ENCODE data around the gene MYL5.
"Not testable (repeated sequence)": the region's sequence is repeated elsewhere in the genome, so short reads cannot be mapped to it uniquely, and the experiment has no call there.

MYL5 gene

DNA sequence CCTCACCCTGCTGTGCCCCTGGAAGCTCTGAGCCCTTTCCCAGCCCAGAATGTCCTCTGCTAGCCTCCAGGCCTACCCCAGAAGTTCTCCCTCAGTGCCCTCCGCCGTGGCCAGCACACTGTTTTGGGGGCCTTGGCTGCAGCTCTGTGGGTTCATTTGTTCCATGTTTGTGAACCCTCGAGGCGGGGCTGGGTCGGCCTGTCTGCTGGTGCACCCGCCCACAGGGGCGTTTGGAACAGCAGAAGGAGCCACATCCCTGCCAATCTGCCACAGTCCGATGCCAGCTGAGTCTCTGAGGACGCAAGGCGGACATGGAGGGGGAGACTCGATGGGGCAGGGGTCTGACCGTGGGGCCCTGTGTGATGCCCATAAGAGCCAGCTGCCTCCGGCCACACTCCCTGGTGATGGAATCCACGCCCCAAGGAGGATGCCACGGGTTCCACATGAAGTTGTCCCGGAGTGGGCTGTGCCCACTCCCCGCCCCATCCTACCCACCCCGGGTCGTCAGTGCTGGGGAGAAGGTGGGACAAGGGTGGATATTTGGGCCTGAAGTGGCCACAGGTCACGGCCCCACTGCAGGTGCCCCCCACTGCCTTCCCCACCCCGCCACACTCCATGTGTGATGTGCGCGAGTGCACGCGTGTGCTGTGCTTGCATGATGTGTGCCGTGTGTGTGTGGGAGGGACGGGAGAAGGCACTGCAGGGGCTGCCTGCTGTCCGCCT, 7.4 kb upstream of the MYL5 start:
- DNase-seq (ENCODE audit: low read depth), result no peak
- H3K4me3 ChIP-seq (ENCODE audit: low read depth, low read length), result no peak overlapping the region

GRCh38 chr4:667545-667925, 6.8 kb upstream of the MYL5 start:
- DNase-seq (ENCODE audit: low read depth), result no peak
- no peak overlapping the region for H3K4me3 ChIP-seq (ENCODE audit: low read depth, low read length)

DNA sequence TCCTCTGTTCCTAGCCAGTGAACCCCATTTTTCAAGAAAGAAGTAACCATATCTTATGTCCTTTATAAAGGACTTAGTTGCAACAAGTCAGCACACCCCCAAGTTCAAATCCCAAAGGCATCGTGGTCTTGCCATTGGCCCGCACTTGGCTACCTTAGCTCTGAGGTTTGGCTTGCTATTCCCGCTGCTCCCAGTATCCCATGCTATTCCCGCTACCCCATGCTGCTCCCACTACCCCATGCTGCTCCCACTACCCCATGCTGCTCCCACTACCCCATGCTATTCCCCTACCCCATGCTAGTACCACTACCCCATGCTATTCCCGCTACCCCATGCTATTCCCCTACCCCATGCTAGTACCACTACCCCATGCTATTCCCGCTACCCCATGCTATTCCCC, 6.1 kb upstream of the MYL5 start:
- H3K4me3 ChIP-seq (ENCODE audit: low read depth, low read length); DNase-seq (ENCODE audit: low read depth): not testable (repeated sequence)

GRCh38 chr4:669806-670559, 4.4 kb upstream of the MYL5 start:
- not testable (repeated sequence) for DNase-seq (ENCODE audit: low read depth); H3K4me3 ChIP-seq (ENCODE audit: low read depth, low read length)

- H3K4me3 ChIP-seq (ENCODE audit: low read depth, low read length), result no peak overlapping the region
- DNase-seq (ENCODE audit: low read depth), result no peak
Measured at GRCh38 chr4:671769-672168, 2.6 kb upstream of the MYL5 start.

DNA sequence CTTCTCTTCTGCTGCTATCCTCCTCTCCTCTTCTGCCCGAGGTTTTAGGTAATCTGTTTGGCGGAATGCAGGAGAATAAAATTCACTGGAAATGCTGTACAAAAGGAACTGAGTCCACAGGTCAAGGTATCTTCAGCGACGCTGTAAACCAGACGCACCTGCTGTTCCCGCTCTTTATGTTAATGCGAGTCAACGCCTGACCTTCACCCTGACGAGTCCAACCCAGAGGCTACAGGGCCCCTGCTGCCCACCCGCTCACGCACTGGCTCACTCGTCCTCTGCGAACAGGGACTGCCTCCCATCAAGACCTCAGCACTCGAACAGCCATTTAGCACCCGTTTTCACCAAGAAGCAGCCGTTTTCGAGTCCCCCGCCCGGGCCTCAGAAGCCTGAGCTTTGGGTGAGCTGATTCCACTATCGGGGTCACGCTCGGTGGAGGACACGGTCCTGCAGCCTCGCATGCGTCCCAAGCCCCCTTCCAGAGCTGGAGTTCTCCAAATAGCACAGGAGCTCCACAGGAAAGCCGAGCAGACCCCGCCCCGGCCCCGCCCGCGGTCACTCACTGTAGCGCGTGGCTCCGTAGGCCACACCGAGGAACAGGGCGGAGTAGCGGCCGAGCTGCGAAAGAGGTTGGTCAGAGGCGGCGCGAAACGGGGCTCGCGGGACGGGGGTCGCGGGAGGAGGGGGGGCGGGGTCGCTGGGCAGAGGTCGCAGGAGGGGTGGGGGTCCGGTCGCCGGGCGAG, 822 bp upstream of the MYL5 start:
- peak overlapping the region; percentile 92 for H3K4me3 ChIP-seq (ENCODE audit: low read depth, low read length)
- DNase-seq (ENCODE audit: low read depth), result no peak

- peak overlapping the region; percentile 92 for H3K4me3 ChIP-seq (ENCODE audit: low read depth, low read length)
- no peak for DNase-seq (ENCODE audit: low read depth)
Measured at GRCh38 chr4:675036-675882, 917 bp downstream of the MYL5 start.

GRCh38 chr4:675980-676870, 1.9 kb downstream of the MYL5 start:
- no peak for DNase-seq (ENCODE audit: low read depth)
- no peak overlapping the region for H3K4me3 ChIP-seq (ENCODE audit: low read depth, low read length)

DNA sequence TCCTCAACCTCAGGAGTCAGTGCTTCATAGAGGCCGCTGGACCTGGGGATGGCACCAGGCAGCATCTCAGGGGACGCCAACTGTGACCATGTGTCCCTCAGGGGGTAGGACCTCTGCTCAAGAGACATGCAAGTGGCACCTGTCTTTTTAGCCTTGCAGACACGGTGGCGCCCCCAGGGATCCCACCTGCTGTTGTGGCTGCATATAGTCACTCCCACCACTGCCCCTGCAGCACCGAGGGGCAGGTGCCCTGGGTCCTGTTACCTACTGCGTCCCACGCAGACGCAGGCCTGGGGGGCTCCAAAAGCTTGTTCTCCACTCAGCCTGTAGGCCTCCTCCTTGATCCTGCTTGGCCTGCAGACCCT, 2.5 kb downstream of the MYL5 start:
- no peak overlapping the region for H3K4me3 ChIP-seq (ENCODE audit: low read depth, low read length)
- no peak for DNase-seq (ENCODE audit: low read depth)

DNA sequence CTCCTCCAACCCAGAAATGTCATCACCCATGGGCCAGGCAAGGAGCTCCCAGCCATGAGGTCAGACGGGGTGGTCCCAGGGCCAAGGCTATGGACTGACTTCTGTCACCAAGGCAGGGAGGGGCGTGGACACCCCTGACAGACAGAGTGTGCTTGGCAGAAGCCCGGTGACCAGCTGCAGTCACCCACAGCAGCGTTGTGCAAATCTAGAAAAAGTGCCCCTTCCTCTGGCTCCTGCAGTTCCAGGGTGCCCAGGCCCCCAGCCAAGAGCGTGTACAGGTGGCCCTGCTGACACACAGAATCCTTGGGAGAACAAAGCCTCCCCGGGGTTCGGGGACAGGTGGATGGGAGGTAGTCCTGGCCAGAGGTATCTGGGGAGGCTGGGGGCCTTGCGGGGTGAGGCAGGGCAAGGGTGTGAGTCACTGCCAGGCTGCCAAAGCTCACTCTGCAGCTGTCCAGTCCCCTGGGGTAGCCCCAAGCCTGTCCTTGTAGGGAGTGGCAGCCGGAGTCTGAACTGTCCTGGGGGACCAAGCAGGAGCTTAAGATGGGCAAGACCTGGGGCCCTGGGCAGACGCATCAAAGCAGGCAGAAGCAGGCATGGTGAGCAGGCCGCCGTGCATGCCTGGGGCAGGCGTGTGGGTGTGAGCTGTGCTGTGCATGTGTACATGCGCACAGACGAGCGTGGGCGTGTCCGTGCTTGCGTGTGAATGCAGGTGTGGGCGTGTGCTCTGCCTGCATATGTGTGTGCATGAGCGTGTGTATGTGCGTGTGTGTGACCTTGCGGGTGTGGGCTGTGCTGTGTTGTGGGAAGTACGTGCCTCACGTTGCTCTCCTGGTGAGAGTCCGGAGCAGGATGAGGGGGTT, 3.3 kb downstream of the MYL5 start:
- no peak overlapping the region for H3K4me3 ChIP-seq (ENCODE audit: low read depth, low read length)
- no peak for DNase-seq (ENCODE audit: low read depth)

DNA sequence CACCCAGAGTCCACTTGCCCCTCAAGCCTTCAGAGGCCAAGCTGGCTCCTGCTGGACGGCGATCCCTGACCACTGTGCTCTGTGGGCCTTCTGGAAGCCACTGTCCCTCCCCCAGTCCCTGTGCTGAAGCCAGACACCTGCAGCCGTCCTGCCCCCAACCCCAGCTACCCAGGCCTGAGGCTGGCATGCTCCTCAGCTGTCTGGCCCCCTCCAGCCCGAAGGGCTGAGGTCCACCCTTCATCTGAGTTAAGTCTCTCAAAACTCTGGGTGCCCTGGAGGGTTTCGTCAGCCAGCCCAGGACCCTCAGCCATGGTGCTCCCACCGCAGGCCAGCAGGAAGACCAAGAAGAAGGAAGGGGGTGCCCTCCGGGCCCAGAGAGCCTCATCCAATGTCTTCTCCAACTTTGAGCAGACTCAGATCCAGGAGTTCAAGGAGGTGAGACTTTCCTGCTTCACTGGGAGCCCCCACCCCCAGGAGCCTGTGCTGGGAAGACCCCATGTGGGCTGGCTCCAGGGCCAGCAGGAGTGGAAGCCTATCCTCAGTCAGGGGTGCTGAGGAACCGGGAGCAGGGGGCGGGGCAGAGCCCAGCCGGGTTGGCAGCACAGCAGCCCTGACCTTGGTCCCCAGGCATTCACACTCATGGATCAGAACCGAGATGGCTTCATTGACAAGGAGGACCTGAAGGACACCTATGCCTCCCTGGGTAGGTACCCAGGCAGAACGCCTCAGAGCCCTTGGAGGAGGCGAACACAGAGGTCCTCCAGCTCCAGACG, 4.2 kb downstream of the MYL5 start:
- no peak overlapping the region for H3K4me3 ChIP-seq (ENCODE audit: low read depth, low read length)
- no peak for DNase-seq (ENCODE audit: low read depth)

GRCh38 chr4:679104-679481, 4.8 kb downstream of the MYL5 start:
- no peak for DNase-seq (ENCODE audit: low read depth)
- no peak overlapping the region for H3K4me3 ChIP-seq (ENCODE audit: low read depth, low read length)

DNA sequence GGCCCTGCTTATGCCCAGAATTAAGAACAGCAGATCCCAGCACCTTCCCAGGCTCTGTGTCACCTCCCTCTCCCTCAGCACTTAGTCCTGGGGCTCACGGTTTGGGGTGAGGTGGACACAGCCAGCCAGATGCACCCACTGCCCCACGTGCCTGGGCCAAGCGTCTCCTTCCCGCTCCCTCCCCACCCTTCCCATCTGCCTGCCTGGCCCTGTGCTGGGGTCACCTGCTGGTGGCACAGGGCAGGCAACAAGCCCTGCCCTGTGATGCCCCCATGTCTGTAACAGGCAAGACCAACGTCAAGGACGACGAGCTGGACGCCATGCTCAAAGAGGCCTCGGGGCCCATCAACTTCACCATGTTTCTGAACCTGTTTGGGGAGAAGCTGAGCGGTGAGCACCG, 5.3 kb downstream of the MYL5 start:
- H3K4me3 ChIP-seq (ENCODE audit: low read depth, low read length), result no peak overlapping the region
- no peak for DNase-seq (ENCODE audit: low read depth)

DNA sequence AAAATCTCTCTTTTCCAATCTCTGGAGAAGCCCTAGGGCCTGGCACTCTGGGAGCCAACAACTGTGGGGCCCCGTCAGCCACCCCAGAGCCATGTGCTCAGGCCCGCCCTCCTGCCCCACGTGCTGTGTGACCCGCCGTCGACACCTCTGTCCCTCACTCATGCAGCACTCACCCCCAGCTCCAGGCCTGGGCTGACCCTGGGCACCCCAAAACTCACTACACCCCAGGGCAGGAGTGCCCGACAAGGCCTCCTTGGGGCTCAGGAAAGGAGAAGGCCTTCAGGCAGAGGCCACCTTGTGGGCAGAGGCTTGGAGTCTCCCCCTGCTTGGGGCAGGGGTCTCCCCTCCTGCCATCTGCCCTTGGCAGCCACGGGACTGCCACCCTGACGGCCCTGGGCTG, 5.7 kb downstream of the MYL5 start:
- DNase-seq (ENCODE audit: low read depth), result no peak
- no peak overlapping the region for H3K4me3 ChIP-seq (ENCODE audit: low read depth, low read length)

DNA sequence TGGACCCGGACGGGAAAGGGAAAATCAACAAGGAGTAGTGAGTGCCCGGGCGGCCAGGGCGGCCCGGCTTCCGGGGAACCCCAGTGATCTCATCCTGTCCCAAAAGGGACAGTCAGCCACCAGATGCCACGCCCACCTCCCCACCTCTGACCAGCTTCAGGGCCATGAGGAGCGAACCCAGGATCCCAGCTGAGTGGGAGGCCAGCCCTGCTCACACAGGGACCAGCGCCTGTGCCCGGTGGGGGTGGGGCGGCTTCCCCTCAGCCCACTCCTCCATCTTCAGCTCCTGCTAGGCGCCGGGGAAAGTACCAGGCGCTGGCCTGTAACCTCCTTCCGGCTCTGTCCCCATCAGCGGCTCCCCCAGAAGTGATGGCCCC, 6.2 kb downstream of the MYL5 start:
- H3K4me3 ChIP-seq (ENCODE audit: low read depth, low read length), result peak overlapping the region; percentile 46
- DNase-seq (ENCODE audit: low read depth), result no peak

DNA sequence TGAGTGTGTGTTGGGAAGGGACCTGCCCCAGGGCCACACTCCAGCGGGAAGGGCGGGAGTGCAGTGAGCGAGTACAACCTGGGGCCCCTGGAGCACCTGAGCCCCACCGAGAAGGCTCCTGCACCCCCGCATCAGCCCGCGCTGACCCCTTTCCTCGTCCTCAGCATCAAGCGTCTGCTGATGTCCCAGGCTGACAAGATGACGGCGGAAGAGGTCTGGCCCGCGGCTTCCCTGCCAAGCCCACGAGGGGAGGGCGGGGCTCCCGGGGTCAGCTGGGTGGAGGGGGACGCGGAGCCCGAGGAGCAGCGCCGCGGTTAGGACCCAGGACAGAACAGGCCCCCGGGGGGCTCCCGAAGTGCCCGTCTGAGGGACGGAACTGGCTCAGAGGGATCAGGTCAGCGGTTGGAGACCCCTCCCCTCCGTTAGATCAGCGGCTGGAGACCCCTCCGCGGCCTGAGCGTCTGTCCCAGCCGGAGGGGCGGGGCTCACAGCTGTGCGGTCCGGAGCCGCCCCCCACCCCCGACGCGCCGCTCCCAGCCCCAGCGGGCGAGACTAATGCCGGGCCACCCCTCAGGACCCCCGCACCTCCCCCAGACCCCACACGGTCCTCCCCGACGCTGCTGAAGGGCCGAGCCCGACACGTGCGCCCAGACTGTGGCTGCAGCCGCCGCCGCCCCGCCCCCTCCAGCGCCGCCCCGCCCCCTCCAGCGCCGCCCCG, 6.7 kb downstream of the MYL5 start:
- H3K4me3 ChIP-seq (ENCODE audit: low read depth, low read length), result peak overlapping the region; percentile 46
- DNase-seq (ENCODE audit: low read depth), result no peak

Data from skeletal muscle cell (primary cell).